Fibroblast of villous mesenchyme (primary cell): ENCODE data around the gene RBMS3. TPM values are rescaled to one million over a fixed set of nuclear protein-coding genes. Genes with fewer than 3 reads are reported as not detected.

ENCODE experiments used
- DNase-seq: peaks from one replicate; pipeline ENCODE4 v3.0.0-alpha.2; 2010; ENCODE audit warnings: low read depth
- H3K4me3 ChIP-seq: 2 replicates; pipeline ENCODE4 v1.5.1; 2011; ENCODE audit warnings: low read depth, mild to moderate bottlenecking, low read length
- CTCF ChIP-seq: IDR thresholded peaks from 2 replicates; pipeline ENCODE4 v1.5.1; 2012; ENCODE audit warnings: low read depth, mild to moderate bottlenecking, low read length; ENCODE audit not compliant: insufficient read depth
- total RNA-seq: library from RNA; depleted of rRNA; stranded (reverse); fragments of >200 nt; gene quantifications from 2 replicates; pipeline ENCODE4 v1.2.3, GENCODE V29; 2012

Gene RBMS3
- total RNA-seq, 1 donor = 85.9 TPM

- no peak overlapping the region for H3K4me3 ChIP-seq
- TF ChIP-seq CTCF = no peak
- DNase-seq = no peak
Measured at GRCh38 chr3:29307295-29307694, 26.4 kb downstream of the RBMS3 start.

GRCh38 chr3:29310865-29311264 lies 30.0 kb downstream of the RBMS3 start:
- H3K4me3 ChIP-seq = no peak overlapping the region
- no peak for TF ChIP-seq CTCF
- DNase-seq = no peak

- no peak for TF ChIP-seq CTCF
- H3K4me3 ChIP-seq = no peak overlapping the region
Measured at GRCh38 chr3:29311795-29312194, 30.9 kb downstream of the RBMS3 start.

GRCh38 chr3:29312395-29312794 lies 31.5 kb downstream of the RBMS3 start:
- TF ChIP-seq CTCF = no peak
- no peak for DNase-seq
- H3K4me3 ChIP-seq = no peak overlapping the region

More at GRCh38 chr3:29311795-29312194, 30.9 kb downstream of the RBMS3 start:
- DNase-seq = peak; percentile 47

GRCh38 chr3:29312960-29313452 lies 32.1 kb downstream of the RBMS3 start:
- TF ChIP-seq CTCF = no peak
- H3K4me3 ChIP-seq = no peak overlapping the region
- DNase-seq = peak; percentile 51

GRCh38 chr3:29313981-29314726 lies 33.3 kb downstream of the RBMS3 start:
- H3K4me3 ChIP-seq = no peak overlapping the region
- no peak for TF ChIP-seq CTCF
- DNase-seq = no peak

GRCh38 chr3:29314727-29315088 lies 33.8 kb downstream of the RBMS3 start:
- TF ChIP-seq CTCF = no peak
- DNase-seq = no peak

More at GRCh38 chr3:29314727-29315088, 33.8 kb downstream of the RBMS3 start:
- H3K4me3 ChIP-seq = no peak overlapping the region
